PC-9 (cell line): ENCODE measurements around the gene SPON1.

Experiments
- CTCF ChIP-seq: fragments of 200-600 bp; sonication (generic); conservative IDR thresholded peaks from 2 replicates; pipeline ENCODE4 v1.6.1; 2017; ENCODE audit warnings: mixed run types, antibody characterized with exemption, mild to moderate bottlenecking, moderate library complexity
- EZH2 ChIP-seq: fragments of 200-600 bp; sonication (generic); IDR thresholded peaks from 2 replicates; pipeline ENCODE4 v1.8.0; 2017; ENCODE audit warnings: antibody characterized with exemption, low read depth

GRCh38 chr11:13917264-13917663 is 45.3 kb upstream of the SPON1 start:
- TF ChIP-seq CTCF, result no peak
- no peak for TF ChIP-seq EZH2
